Adrenal gland (tissue), 12 donors: ENCODE measurements around the gene RPL37. TPM values are rescaled to one million over a fixed set of nuclear protein-coding genes. Genes with fewer than 3 reads are reported as not detected.

Source experiments
- DNase-seq, 7 donors: peaks; one replicate each; pipeline ENCODE4 v3.0.0-alpha.2; 2019 to 2020
- H3K27ac ChIP-seq, 5 donors: fragments of 200-600 bp; sonication (generic) in 4 of 5; 1 replicate in 3 of 5; 2 replicates in 2 of 5; pipeline versions ENCODE4 v1.5.1 to v1.8.0; 2016 to 2020; ENCODE audit warnings: mild to moderate bottlenecking in 1 of 5
- H3K27me3 ChIP-seq: fragments of 200-600 bp; 2 replicates; pipeline ENCODE4 v1.8.0; 2021
- H3K36me3 ChIP-seq, 2 donors: fragments of 200-600 bp; replicated peaks in 1 of 2; 1 replicate in 1 of 2; 2 replicates in 1 of 2; pipeline versions ENCODE4 v1.5.1 to v1.8.0; 2018 to 2022
- H3K4me1 ChIP-seq, 2 donors: fragments of 200-600 bp; replicated peaks in 1 of 2; 1 replicate in 1 of 2; 2 replicates in 1 of 2; pipeline versions ENCODE4 v1.5.1 to v1.8.0; 2018 to 2021
- H3K4me3 ChIP-seq, 4 donors: fragments of 200-600 bp; sonication (generic) in 3 of 4; one replicate each; pipeline ENCODE4 v1.5.1; 2016 to 2018
- H3K9me3 ChIP-seq, 3 donors: fragments of 200-600 bp; sonication (generic) in 1 of 3; replicated peaks in 1 of 3; 1 replicate in 2 of 3; 2 replicates in 1 of 3; pipeline versions ENCODE4 v1.5.1 to v1.8.0; 2016 to 2021
- CTCF ChIP-seq, 6 experiments: fragments of 450-650 bp in 4 of 6; fragments of 200-600 bp in 2 of 6; sonication (generic) in 1 of 6; IDR thresholded peaks; 1 replicate in 5 of 6; 2 replicates in 1 of 6; pipeline versions ENCODE4 v1.5.1 to v1.8.0; 2016 to 2021; ENCODE audit warnings: antibody characterized with exemption in 6 of 6, mild to moderate bottlenecking in 2 of 6, moderate library complexity in 1 of 6
- POLR2A ChIP-seq, 2 donors: fragments of 450-650 bp; IDR thresholded peaks; one replicate each; pipeline ENCODE4 v1.6.1; 2017; ENCODE audit warnings: antibody characterized with exemption in 2 of 2, mild to moderate bottlenecking in 2 of 2, moderate library complexity in 1 of 2
- WGBS, 4 donors: extraction: QIAGEN DNeasy Blood & Tissue Kit in 2 of 4; methylation state at CpG; one replicate each; pipeline versions ENCODE4 v1.1.5 to v1.1.7; 2013 to 2017; 5-methylcytosine and 5-hydroxymethylcytosine counted together
- intact Hi-C, 2 donors: fragments of 100-400 bp; cut with DNase I; formaldehyde crosslinking; loops; one replicate each; pipeline versions ENCODE4 v1.14.1 to v1.15.0; 2022 to 2023
- polyA plus RNA-seq, 3 donors: library from polyadenylated mRNA; stranded (reverse); fragments of 200-250 nt in 2 of 3; fragments of 350-450 nt in 1 of 3; fragmentation: Illumina TruSeq in 1 of 3; extraction: RNeasy Lipid Tissue Mini Kit (QIAGEN cat#74804) in 1 of 3; gene quantifications; one replicate each; pipeline ENCODE4 v1.2.3, GENCODE V29; 2013 to 2014
- total RNA-seq, 9 donors: library from RNA; depleted of rRNA in 4 of 9; stranded (reverse); fragments of >200 nt in 4 of 9; fragments of 120-200 nt in 1 of 9; fragmentation: NEBNext Ultra II Directional in 1 of 9; extraction: Animal tissue kit (Norgen Biotek cat#: 25700) in 1 of 9; gene quantifications; one replicate each; pipeline versions ENCODE4 v1.1.0 to v1.2.4, GENCODE V29; 2013 to 2023
- donor health status: healthy with polysubstance abuse.
- donor health status: Bipolar disorder and iron deficiency.
- donor health status: DM: yes; HTN: yes; CAD: no.
- donor health status: DM: no; HTN: no; CAD: no.
- donor health status: DM: no; HTN: no; CAD: no.
- donor health status: DM: yes; HTN: yes; CAD: no.

Gene RPL37
- total and polyA plus RNA-seq, 12 donors, result 171 to 3,068 (median 978) TPM

GRCh38 chr5:40780199-40780598 lies 54.8 kb downstream of the RPL37 start:
- no peak for DNase-seq
- Histone ChIP-seq H3K4me1 (peaks cover 0 to 38% of the 10 kb centered on the region in 2 donors), H3K36me3 (peaks cover 0 to 22% of the 10 kb centered on the region in 2 donors), H3K27ac (no peak overlapping the region), H3K27me3 (no peaks in the 10 kb centered on the region), H3K4me3 (no peak overlapping the region), H3K9me3 (no peaks in the 10 kb centered on the region)
- intact Hi-C loops, result no loop called here
- TF ChIP-seq POLR2A (IDR thresholded peaks at IDR 0.05) (no peak), CTCF (IDR thresholded peaks at IDR 0.05) (no peak)
- WGBS, 4 donors, result 73 to 83% (median 81%) methylated on average over 5 of the region's 5 CpGs

GRCh38 chr5:40779561-40779960 lies 55.5 kb downstream of the RPL37 start:
- H3K9me3 ChIP-seq, result no peaks in the 10 kb centered on the region
- DNase-seq, result no peak
- peaks cover 0 to 28% of the 10 kb centered on the region in 2 donors for H3K36me3 ChIP-seq
- H3K4me3 ChIP-seq, result no peak overlapping the region
- TF ChIP-seq POLR2A (IDR thresholded peaks at IDR 0.05) (no peak), CTCF (IDR thresholded peaks at IDR 0.05) (no peak)
- intact Hi-C loops, result no loop called here
- peaks cover 0 to 38% of the 10 kb centered on the region in 2 donors for H3K4me1 ChIP-seq
- no peak overlapping the region for H3K27ac ChIP-seq
- no peaks in the 10 kb centered on the region for H3K27me3 ChIP-seq
- WGBS, 4 donors, result 88 to 96% (median 92%) methylated on average over 6 of the region's 6 CpGs

GRCh38 chr5:40778133-40778532 lies 56.9 kb downstream of the RPL37 start:
- peaks cover 0 to 28% of the 10 kb centered on the region in 2 donors for H3K36me3 ChIP-seq
- WGBS, 4 donors, result 94 to 98% (median 97%) methylated on average over 1 of the region's 1 CpG

GRCh38 chr5:40776658-40776977 lies 58.4 kb downstream of the RPL37 start:
- peaks cover 0 to 15% of the 10 kb centered on the region in 2 donors for H3K4me1 ChIP-seq
- no peak for DNase-seq
- no peak for TF ChIP-seq CTCF (IDR thresholded peaks at IDR 0.05)
- TF ChIP-seq POLR2A (IDR thresholded peaks at IDR 0.05), result no peak
- no peaks in the 10 kb centered on the region for H3K27me3 ChIP-seq
- H3K4me3 ChIP-seq, result no peak overlapping the region
- no peaks in the 10 kb centered on the region for H3K9me3 ChIP-seq
- peaks cover 0 to 30% of the 10 kb centered on the region in 2 donors for H3K36me3 ChIP-seq
- 32 to 53% (median 43%) methylated on average over 1 of the region's 1 CpG for WGBS, 4 donors
- H3K27ac ChIP-seq, result no peak overlapping the region
- intact Hi-C loops, result no loop called here

More at GRCh38 chr5:40778133-40778532, 56.9 kb downstream of the RPL37 start:
- H3K27ac ChIP-seq, result no peak overlapping the region
- no peaks in the 10 kb centered on the region for H3K27me3 ChIP-seq
- no peak overlapping the region for H3K4me3 ChIP-seq
- no peak for TF ChIP-seq CTCF (IDR thresholded peaks at IDR 0.05)
- TF ChIP-seq POLR2A (IDR thresholded peaks at IDR 0.05), result no peak
- no peaks in the 10 kb centered on the region for H3K9me3 ChIP-seq
- no peak for DNase-seq
- intact Hi-C loops, result no loop called here
- peaks cover 0 to 28% of the 10 kb centered on the region in 2 donors for H3K4me1 ChIP-seq
